ENCODE data around the gene PRCP.

PRCP gene

DNA sequence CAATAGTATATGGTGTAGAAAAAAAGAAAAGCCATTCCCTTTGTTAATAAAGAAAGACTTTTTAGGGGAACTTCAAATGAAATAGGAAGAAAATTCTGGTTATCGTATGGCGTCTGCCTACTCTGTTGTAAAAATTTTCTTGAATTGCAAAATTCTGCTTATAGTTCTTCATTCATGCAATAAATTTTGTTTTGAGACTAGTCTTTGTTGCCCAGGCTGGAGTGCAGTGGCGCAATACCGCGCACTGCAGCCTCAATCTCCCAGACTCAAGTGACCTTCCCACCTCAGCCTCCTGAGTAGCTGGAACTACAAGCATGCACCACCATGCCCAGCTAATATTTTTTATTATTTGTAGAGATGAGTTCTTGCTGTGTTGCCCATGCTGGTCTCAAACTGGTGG lies 7.1 kb upstream of the PRCP start:
- no peak for DNase-seq (ENCODE audit: low read depth, low spot score)

DNA sequence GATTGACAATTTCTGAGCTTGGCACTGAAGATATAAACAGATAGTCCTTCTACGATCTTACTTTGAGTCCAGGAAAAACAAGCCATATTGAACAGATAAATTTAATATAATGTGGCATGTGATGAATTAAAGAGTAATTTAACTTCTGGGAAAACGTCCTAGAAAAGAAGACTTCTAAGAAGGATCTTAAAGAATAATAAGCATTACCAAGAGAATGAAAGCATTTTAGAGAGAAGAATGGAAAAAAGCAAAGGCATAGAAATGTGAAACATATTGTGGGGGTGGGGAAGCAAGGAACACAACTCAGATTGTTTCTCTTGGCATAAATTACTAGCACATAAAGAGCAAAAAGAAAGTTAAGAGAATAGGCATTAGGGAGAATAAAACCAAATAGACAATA lies 6.7 kb upstream of the PRCP start:
- DNase-seq (ENCODE audit: low read depth, low spot score), result no peak

DNA sequence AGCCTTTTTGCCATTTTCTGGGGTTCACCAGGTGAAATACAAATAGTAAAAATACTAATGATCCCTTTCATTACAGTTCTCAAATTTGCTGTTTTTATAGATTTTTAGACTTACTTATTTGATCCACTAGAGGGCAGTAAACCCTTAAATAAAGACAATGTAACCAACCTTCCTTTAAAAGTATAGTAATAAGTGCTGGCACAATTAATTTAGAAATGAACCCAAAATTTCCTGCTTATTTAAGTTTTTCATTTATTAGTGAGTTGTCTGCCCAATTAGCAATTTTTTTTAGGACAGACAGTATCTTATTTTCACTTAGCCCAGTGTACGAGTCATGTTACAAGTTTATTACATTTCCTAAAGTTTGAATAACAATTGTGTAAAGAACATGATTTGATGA lies 6.0 kb upstream of the PRCP start:
- no peak for DNase-seq (ENCODE audit: low read depth, low spot score)

DNA sequence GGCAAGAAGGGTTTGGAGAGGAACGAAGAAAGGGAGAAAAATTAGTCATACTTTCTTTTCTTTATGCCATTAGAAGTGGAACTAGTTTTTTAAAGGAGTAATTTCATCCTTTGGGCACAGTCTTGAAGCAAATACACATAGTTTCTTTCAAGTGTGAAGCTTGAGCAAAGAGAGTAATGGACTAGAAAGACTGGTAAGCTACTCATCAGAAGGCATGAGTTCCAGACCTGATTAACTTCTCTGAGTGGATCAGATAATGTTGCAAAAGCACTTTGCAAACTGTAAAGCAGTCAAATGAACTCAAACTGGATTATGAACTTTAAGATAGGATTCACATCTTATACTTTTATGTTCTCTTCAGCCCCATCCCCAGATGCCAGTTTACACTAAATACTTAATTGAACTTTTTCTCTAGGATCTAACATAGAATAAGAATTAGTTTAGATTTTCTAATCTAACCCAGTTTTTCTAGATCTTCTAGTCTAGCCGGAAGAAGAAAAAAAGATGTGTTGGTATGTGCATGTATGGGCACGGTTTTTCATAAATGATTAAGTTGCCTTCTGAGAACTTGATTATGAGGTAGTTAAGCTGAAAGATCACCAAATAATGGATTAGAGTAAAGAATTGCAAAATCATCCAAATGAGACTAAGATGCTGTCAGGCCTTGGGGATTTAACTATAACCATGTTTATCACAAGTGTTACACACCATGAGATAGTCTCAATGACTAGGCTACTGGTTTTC lies 3.8 kb upstream of the PRCP start:
- no peak for DNase-seq (ENCODE audit: low read depth, low spot score)

DNA sequence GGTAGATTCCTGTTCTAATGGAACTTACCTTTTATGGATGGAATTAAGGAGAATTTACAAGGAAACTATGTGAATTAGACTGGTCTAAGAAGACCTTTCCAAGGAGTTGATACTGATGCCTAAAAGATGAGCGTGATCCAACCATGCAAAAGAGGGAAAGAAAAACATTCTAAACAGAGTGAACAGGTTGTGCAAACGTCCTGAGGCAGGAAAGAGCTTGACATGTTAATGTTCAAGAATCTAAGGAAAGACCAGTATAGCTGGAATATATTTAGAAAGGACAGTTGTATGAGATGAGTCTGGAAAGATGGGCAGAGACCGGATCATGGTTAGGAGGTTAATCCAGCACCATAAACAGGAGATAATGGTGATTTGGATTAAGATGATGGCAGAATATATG lies 2.6 kb upstream of the PRCP start:
- DNase-seq (ENCODE audit: low read depth, low spot score), result no peak

DNA sequence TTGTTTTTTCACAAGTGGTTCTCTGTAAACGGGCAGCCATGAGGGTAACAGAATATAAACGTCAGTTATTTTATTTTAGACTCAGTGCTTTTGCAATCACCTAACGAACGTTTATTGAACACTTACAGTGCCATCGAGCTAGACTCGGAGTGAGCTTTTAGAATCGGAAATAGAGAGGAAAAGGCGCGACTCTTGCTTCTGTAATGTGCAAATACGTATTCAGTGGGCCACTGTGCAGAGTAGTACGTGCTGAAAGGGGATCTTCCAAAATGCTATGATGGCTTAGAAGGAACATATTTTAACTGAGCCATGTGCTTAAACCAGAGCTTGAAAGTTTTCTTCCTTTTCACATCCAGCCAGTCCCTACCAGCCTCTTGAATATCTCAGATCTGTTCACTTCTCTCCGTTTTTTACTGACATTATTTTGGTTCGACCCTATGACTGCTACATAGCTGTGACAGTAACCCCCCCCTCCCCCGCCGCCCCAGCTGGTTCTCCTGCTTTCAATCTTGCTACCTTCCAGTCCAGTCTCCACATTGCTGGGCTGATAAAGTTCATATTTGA lies 1.8 kb upstream of the PRCP start:
- DNase-seq (ENCODE audit: low read depth, low spot score), result no peak

DNA sequence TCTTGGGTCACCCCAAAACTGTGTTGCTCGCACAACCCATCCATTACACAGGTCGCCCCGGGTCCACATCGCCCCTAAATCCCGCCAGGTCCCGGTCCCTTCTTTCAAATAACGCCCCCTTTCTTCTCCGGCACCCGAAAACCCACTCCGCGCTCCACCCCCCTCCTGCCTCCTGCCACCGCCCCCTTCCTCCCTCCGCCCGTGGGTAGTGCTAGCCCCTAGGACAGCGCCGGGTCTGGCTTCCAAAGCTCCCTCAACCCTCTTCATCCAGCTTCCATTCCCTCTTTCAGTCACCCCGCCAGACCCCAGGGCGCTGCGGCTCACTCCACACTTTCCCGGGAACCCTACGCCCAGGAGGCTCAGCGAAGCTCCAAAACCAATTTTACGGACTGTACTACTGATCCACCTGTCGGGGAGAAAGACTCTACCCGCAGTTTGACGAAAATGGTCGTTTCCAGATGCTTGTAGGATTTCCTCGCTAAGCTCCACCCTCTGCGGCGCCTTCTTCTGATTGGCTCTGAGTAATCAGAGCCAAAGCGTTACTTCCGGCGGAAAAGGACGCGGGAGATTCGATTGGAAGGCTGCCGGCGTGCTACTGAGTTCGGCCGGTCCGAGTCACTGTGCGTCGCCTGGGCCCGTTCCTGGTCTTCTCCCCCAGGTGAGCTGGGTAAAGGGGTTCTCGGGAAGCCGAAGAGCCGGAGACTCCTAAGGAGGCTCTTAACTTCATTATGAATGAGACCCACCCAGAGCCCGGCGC lies 1.1 kb upstream of the PRCP start, which contains the start of gene DDIAS:
TSS of gene DDIAS (plus strand) at position 572 of the 757 bp plus-strand sequence. CDS start 13,003 bp downstream, outside the sequence.
- peak; percentile 87 for DNase-seq (ENCODE audit: low read depth, low spot score)

DNA sequence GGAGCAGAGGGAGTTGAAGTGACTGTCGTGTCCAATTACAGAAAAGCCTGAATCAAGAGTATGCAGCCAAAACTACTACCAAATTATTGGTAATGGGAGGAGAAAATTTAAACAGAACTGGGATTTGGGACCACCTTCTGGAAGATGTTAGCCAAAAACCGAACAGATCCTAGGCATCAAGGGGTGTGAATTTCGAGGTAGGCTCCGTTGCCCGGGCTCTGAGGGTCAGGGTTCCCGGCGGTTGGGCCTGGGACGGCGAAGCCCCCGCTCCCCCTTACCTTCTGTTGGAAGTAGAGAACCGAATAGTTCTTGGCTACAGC lies 313 bp downstream of the PRCP start:
- DNase-seq (ENCODE audit: low read depth, low spot score), result no peak

DNA sequence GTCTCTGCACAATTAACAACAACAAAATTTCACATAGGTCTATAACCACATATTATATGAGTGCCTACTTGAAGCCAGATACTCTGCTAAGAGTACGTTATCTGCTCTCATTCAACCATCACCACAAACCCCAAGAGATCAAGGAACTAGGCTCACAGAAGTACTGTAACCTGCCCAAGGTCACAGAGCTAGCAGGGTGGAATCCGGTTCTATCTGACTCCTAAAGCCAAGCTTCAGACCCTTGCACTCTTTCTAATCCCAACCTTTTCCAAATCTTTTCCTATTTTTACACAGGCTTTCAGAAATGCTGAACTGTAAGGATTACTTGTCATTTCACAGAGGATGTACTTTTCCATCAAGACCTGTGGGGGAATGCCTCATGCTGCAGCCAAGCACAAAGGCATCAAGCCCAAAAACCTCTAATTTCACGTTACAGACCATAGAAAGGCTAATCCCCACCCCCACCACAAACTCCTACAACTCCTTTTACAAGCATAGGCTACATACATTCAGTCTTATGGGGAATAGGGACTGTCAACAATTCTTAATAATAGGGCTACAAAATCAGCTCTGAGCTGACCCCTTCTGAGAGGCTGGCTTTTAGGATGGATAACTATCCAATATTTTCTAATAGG lies 927 bp downstream of the PRCP start:
- no peak for DNase-seq (ENCODE audit: low read depth, low spot score)

DNA sequence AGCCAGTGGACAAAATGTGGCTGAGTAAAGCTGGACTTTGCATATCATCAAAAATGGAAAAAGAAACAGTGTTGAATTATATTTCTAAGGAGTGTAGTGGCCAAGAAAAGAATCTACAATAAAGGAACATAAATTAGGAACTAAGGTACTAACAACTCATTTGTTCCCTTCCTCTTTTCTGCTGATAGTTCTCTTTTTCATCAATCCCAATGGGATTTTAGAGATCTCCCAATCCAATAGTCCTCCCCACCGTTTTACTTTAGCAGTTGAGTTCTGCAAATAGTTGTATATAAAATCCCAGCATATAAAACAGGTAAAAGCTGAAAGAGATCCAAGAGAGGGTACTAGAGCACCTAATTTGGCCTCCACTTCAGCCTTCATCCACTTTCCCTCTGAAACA lies 2.0 kb downstream of the PRCP start:
- DNase-seq (ENCODE audit: low read depth, low spot score), result no peak

DNA sequence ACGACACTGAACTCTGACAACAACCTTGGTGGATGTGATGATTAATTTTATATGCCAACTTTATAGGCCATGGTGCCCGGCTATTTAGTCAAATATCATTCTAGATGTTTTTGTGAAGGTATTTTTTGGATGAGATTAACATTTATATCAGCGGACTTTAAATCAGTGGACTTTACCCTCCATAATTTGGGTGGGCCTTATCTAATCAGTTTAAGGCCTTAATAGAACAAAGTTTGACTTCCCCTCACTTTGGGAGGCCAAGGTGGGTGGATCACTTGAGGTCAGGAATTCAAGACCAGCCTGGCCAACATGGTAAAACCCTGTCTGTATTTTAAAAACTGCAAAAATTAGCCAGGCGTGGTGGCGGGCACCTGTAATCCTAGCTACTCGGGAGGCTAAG lies 4.0 kb downstream of the PRCP start:
- no peak for DNase-seq (ENCODE audit: low read depth, low spot score)

DNA sequence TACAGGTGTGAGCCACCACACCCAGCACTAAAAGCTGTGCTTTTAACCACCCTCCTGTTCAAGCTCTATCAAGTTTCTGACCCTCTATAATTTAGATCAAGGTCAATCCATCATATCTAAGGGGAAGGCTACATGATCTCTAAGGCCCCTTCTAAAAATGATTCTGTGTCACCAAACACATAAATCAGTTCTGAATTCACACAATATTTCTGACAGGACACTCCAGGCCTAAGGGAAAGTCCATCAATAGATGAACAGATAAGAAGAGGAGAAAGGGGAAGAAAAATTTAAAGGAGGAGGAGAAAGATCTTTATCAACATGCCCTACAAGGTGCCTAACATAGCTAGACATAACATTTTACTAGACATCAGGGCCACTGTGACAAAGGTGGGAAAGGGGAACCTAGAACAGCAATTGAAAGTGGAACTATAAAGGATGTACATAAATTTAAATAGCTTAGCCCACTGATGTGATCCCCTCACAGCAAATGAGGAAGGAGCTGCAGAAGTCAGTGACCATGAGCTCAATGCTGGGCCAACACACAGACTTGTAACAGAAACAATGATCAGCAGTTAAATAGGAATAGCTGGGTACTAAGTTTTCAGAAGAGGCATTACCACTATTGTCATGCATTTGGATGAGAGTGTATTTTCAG lies 4.7 kb downstream of the PRCP start:
- no peak for DNase-seq (ENCODE audit: low read depth, low spot score)

DNA sequence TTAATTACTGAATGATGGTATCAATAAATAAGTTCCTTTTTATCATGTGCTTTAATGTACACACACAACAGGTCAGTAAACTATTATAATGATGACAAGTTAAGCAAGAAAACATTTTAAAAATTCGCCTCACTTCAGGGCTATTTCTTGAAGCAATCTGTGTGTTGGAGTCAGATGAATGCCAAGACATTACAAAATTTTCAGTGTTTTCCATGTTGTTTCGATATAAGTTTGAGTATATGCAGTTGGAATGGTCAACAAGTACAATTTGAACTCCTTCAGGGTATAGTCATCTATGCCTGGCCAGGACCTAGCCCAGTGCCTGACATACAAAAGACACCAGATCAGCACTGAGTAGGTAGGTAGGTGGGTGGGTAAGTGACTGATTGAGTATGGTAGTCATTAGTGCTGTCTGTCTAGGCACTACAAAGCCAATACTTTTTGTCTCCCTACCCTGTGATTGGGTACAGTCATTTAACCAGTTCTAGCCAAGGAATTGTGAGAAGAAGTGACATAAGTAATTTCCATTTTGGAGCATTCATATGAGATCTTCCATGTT lies 7.5 kb downstream of the PRCP start:
- DNase-seq (ENCODE audit: low read depth, low spot score), result no peak

DNA sequence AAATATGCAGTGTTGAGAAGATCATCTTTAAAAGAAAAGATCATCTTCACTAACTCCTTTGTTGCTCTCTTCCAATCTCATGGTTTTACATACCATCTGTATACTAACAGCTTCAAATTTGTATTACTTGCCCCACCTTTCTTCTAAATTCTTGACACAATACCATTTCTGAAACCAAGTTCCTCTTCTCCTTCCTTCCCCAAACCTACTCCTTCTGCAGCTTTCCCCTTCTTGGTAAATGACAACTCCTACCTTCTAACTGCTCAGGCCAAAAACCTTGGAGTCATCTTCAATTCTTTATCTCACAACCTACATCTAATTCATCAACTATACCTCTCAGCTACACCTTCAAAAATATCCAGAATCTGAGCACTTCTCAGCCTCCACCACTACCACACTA lies 9.3 kb downstream of the PRCP start:
- DNase-seq (ENCODE audit: low read depth, low spot score), result no peak

DNA sequence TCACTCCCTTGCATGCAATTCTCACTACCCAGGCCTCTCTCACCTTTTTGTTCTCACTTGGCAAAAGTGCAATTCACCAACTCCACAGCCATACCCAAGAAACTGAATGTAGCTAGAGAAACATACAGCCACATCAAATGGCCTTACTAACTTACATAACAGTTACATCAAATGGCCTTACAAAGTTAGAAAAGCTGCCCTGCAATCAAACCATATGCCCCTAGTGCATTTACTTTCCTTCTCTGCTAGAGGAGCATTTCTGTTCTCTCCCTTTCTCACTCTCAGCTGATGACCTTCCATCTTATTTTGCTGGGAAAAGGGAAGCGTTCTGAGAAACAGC lies 10.3 kb downstream of the PRCP start:
- DNase-seq (ENCODE audit: low read depth, low spot score), result no peak

DNA sequence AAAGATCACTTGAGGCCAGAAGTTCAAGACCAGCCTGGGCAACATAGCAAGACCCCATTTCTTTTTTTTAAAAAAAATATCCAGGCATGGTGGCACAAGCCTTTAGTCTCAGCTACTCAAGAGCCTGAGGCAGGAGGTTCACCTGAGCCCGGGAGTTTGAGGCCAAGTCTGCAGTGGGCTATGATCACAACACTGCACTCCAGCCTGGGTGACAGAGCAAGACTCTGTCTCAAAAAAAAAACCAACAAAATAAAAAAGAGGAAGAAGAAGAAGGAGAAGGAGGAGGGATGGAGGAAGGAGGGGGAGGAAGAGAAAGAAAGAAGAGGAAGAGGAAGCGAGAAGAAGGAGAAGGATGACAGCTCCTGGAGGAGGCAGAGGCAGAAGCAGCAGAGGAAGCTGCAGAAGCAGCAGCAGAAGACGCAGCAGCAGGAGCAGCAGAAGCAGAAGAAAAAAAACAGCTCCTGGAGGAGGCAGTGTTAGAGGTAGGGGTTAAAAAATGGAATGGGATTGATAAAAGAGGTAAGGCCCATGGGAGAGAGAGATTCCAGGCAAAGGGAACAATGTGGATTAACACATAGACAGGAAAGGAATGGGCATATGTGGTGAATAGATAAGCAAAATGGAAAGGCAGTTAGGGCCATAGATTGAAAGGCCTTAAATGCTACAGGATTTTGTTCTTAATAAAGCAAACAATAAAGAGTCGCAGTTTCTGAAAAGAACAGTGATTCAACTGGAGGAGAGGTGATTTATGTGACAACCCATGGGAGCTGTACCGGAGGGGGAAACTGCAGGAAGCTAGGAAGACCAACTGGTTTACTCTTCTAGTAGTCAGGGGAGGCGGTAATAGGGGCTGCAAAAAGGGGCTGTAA lies 10.9 kb downstream of the PRCP start:
- no peak for DNase-seq (ENCODE audit: low read depth, low spot score)

DNA sequence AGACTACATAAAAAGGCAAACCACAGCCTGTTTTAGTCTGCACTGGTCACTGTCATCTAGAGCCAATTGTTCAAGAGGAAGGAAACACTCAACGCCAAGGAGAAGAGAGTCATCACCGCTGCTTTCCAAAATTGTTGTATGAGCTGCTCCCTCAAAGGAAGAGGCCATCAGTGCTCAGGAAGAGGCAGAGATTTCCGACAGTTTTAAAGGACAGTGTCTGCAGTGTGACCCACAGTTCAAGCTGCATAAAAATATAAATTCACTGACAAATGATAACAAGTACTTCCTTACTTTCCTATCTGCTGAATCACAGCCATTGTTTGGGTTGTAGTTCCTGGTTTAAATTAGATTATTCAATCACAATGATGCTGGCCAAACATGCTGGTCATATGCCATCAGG lies 16.4 kb downstream of the PRCP start:
- DNase-seq (ENCODE audit: low read depth, low spot score), result no peak

DNA sequence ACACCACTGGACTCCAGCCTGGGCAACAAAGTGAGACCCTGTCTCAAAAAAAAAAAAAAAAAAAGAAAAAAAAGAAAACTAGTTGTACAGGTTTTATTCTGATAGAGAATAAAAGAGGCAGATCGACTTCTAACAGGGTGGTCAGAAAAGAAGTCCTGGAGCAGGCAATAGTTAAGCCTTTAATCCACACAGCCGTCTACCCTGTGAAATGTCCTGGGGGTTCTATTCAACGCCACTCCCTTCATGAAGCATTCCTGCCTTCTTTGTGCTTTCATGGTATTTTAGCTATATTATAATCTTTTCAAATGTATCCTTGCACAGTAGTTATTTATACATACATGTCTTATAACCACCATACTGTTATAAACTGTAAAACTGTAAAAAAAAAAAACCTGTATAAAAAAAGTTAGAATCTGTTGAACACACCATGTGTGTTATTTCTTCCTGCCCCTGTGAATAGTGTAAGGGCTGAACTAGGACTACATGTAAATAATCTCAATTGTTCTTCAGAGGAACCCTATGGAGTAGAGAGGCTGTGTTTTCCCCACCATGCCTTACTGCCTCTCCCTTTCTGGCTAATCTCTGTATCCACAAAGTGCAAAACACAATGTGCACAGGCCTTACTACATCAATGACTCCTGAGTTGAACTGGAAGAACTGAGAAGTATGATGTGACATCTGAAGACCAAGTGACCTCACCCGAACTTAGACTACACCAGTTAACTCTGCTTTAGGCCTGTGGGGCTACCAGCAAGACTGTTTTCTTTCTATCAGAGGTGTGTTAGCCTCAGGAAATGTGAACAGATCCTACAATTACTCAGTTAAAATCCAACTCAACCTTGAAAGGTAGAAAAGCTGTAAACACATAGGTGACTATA lies 25.3 kb downstream of the PRCP start:
- no peak for DNase-seq (ENCODE audit: low read depth, low spot score)

DNA sequence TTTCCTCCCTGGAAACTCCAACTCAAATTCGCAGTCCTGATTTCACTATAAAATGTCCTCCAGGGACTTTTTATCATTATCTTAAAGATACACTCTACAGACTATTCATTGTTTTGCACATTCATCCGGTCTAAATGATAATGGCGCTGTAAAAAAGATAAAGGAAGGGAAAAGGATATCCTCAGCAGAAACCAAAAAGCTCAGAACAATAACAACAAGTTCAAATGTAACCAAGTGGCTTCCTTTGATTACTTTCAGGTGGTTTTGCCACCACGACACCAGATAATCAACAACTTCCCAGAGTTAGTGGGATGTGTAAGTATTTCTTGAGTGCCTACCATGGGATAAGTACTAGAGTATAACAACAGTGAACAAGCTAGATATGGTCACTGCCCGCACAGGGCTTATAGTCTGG lies 26.3 kb downstream of the PRCP start:
- DNase-seq (ENCODE audit: low read depth, low spot score), result no peak
